IMR-90 (cell line): Measurements from ENCODE around the gene NNMT. TPM values are rescaled to one million over a fixed set of nuclear protein-coding genes. Genes with fewer than 3 reads are reported as not detected.

Experiments used
- ATAC-seq: fragments of 200-7000 bp; cut with Tn5 transposase; 2 replicates; pipeline ENCODE4 v1.9.1; 2020; ENCODE audit warnings: low read depth, mild to moderate bottlenecking, moderate library complexity
- BruUV-seq: library from RNA; stranded (reverse); fragments of 400-500 nt; replicated peaks from 2 replicates; lab custom pipeline; 2021; lab: Mats Ljungman, UMichigan
- CTCF ChIA-PET: fragments of 300-600 bp; formaldehyde crosslinking; extraction: SDS; loops from one replicate; lab custom pipeline; 2021; ENCODE audit warnings: antibody characterized with exemption; lab: Yijun Ruan, JAX
- POLR2A ChIA-PET: fragments of 300-600 bp; sonication (Branson Sonifier 250); formaldehyde crosslinking; loops from one replicate; lab custom pipeline; 2022; ENCODE audit warnings: antibody characterized with exemption; ENCODE audit not compliant: unreplicated experiment; lab: Charles Lee
- DNase-seq: peaks from one replicate; pipeline ENCODE4 v3.0.0; 2013
- H2AFZ ChIP-seq: replicated peaks from 2 replicates; pipeline ENCODE3; 2013; ENCODE audit warnings: low read length, mild to moderate bottlenecking; ENCODE audit not compliant: poor library complexity
- H2AK5ac ChIP-seq: 2 replicates; pipeline ENCODE4 v1.6.1; 2013; ENCODE audit warnings: low read depth, low read length, inconsistent platforms
- H2AK9ac ChIP-seq: replicated peaks from 2 replicates; pipeline ENCODE3; 2013; ENCODE audit warnings: mild to moderate bottlenecking, low read depth, low read length, moderate library complexity; ENCODE audit not compliant: poor library complexity
- H2BK120ac ChIP-seq: 2 replicates; pipeline ENCODE4 v1.6.1; 2013; ENCODE audit warnings: low read depth, low read length, inconsistent platforms
- H2BK15ac ChIP-seq: 3 replicates; pipeline ENCODE4 v1.6.1; 2013; ENCODE audit warnings: low read depth, low read length, inconsistent platforms
- H2BK20ac ChIP-seq: 2 replicates; pipeline ENCODE4 v1.6.1; 2013; ENCODE audit warnings: low read depth, mild to moderate bottlenecking, inconsistent platforms, low read length, moderate library complexity
- H2BK5ac ChIP-seq: 2 replicates; pipeline ENCODE4 v1.6.1; 2013; ENCODE audit warnings: mild to moderate bottlenecking, low read depth, low read length, inconsistent platforms; ENCODE audit not compliant: poor library complexity, severe bottlenecking
- H3K14ac ChIP-seq: replicated peaks from 2 replicates; pipeline ENCODE4 v1.6.1; 2013; ENCODE audit warnings: low read depth, low read length, inconsistent platforms
- H3K18ac ChIP-seq: 2 replicates; pipeline ENCODE4 v1.6.1; 2013; ENCODE audit warnings: low read depth, low read length, control low read depth
- H3K23ac ChIP-seq: 2 replicates; pipeline ENCODE4 v1.6.1; 2013; ENCODE audit warnings: low read depth, low read length, inconsistent platforms
- H3K27ac ChIP-seq: 2 replicates; pipeline ENCODE4 v1.5.1; 2013; ENCODE audit warnings: mild to moderate bottlenecking, control low read depth, low read length; ENCODE audit not compliant: insufficient read depth
- H3K27me3 ChIP-seq: 2 replicates; pipeline ENCODE4 v1.6.1; 2013; ENCODE audit warnings: low read length; ENCODE audit not compliant: control insufficient read depth, insufficient read depth
- H3K36me3 ChIP-seq: 2 replicates; pipeline ENCODE4 v1.6.1; 2013; ENCODE audit warnings: low read length, mixed read lengths; ENCODE audit not compliant: control insufficient read depth, insufficient read depth
- H3K4ac ChIP-seq: 2 replicates; pipeline ENCODE4 v1.6.1; 2013; ENCODE audit warnings: low read depth, low read length, inconsistent platforms
- H3K4me1 ChIP-seq: 2 replicates; pipeline ENCODE4 v1.6.1; 2013; ENCODE audit warnings: low read length, mixed read lengths; ENCODE audit not compliant: control insufficient read depth, insufficient read depth
- H3K4me2 ChIP-seq: 2 replicates; pipeline ENCODE4 v1.6.1; 2013; ENCODE audit warnings: low read depth, mild to moderate bottlenecking, control low read depth, low read length, moderate library complexity
- H3K4me3 ChIP-seq: 2 replicates; pipeline ENCODE4 v1.5.1; 2013; ENCODE audit warnings: low read depth, mild to moderate bottlenecking, control low read depth, low read length, moderate library complexity; ENCODE audit not compliant: insufficient read depth
- H3K56ac ChIP-seq: 2 replicates; pipeline ENCODE4 v1.6.1; 2013; ENCODE audit warnings: low read length, inconsistent platforms; ENCODE audit not compliant: insufficient read depth; ENCODE audit errors: extremely low read depth
- H3K79me1 ChIP-seq, 2 experiments: 2 replicates each; pipeline ENCODE4 v1.6.1; 2013; ENCODE audit warnings: low read length in 2 of 2, inconsistent platforms in 1 of 2, low read depth in 1 of 2
- H3K9ac ChIP-seq: 2 replicates; pipeline ENCODE4 v1.6.1; 2013; ENCODE audit warnings: low read depth, low read length, control low read depth
- H3K9me1 ChIP-seq: 2 replicates; pipeline ENCODE4 v1.6.1; 2013; ENCODE audit warnings: low read length, inconsistent platforms; ENCODE audit not compliant: insufficient read depth
- H3K9me3 ChIP-seq: 2 replicates; pipeline ENCODE4 v1.6.1; 2013; ENCODE audit warnings: low read length; ENCODE audit not compliant: control insufficient read depth, insufficient read depth
- H4K20me1 ChIP-seq: 2 replicates; pipeline ENCODE4 v1.6.1; 2013; ENCODE audit warnings: low read length, inconsistent platforms; ENCODE audit not compliant: insufficient read depth
- H4K5ac ChIP-seq: 2 replicates; pipeline ENCODE4 v1.6.1; 2013; ENCODE audit warnings: mild to moderate bottlenecking, low read depth, low read length, control low read depth
- H4K8ac ChIP-seq, 2 experiments: 2 replicates each; pipeline ENCODE4 v1.6.1; 2013; ENCODE audit warnings: low read depth in 2 of 2, low read length in 2 of 2, control low read depth in 1 of 2, inconsistent platforms in 1 of 2
- H4K91ac ChIP-seq: 2 replicates; pipeline ENCODE4 v1.6.1; 2013; ENCODE audit warnings: low read depth, low read length, inconsistent platforms; ENCODE audit not compliant: insufficient read depth
- BHLHE40 ChIP-seq: fragments of 150-350 bp; IDR thresholded peaks from 2 replicates; pipeline ENCODE4 v1.6.1; 2016; ENCODE audit warnings: mild to moderate bottlenecking, low read depth, low read length
- CHD1 ChIP-seq: IDR thresholded peaks from 2 replicates; pipeline ENCODE4 v1.6.1; 2012; ENCODE audit warnings: low read depth, low read length, improper control_type of control experiment
- FOS ChIP-seq: fragments of 150-350 bp; IDR thresholded peaks from 2 replicates; pipeline ENCODE4 v1.6.1; 2016; ENCODE audit warnings: low read depth, low read length
- MAFK ChIP-seq: IDR thresholded peaks from 2 replicates; pipeline ENCODE4 v1.6.1; 2012; ENCODE audit warnings: low read depth, low read length, improper control_type of control experiment
- NFE2L2 ChIP-seq: fragments of 150-350 bp; IDR thresholded peaks from 2 replicates; pipeline ENCODE4 v1.6.1; 2016; ENCODE audit warnings: low read depth, mild to moderate bottlenecking, low read length
- RAD21 ChIP-seq: IDR thresholded peaks from 2 replicates; pipeline ENCODE4 v1.6.1; 2012; ENCODE audit warnings: low read length, improper control_type of control experiment
- RCOR1 ChIP-seq: IDR thresholded peaks from 2 replicates; pipeline ENCODE4 v1.6.1; 2012; ENCODE audit warnings: mild to moderate bottlenecking, low read length, improper control_type of control experiment; ENCODE audit not compliant: insufficient replicate concordance
- SMC3 ChIP-seq: fragments of 150-350 bp; IDR thresholded peaks from 2 replicates; pipeline ENCODE4 v1.6.1; 2016; ENCODE audit warnings: low read depth, mild to moderate bottlenecking, antibody characterized with exemption, low read length, moderate library complexity
- WGBS, 2 experiments: methylation state at CpG; one replicate each; pipeline versions ENCODE4 v1.1.5 to v1.1.7; 2013; ENCODE audit warnings: missing lambda C conversion rate in 2 of 2; ENCODE audit not compliant: insufficient read length in 1 of 2; ENCODE audit errors: extremely low coverage in 2 of 2; 5-methylcytosine and 5-hydroxymethylcytosine counted together
- dilution Hi-C: fragments of 300-500 bp; cut with HindIII; formaldehyde crosslinking; loops from one replicate; pipeline ENCODE4 v1.14.3; 2018; ENCODE audit warnings: low sequenced_read_pairs; ENCODE audit not compliant: unreplicated experiment
- in situ Hi-C: fragments of 300-500 bp; cut with MboI; formaldehyde crosslinking; loops from 3 replicates; pipeline ENCODE4 v1.14.3; 2019; ENCODE audit warnings: low sequenced_read_pairs, inconsistent platforms, mixed read lengths
- intact Hi-C: fragments of 100-400 bp; cut with micrococcal nuclease; formaldehyde crosslinking; loops from 2 replicates; pipeline ENCODE4 v1.10.0; 2022
- polyA plus RNA-seq, 3 experiments: library from polyadenylated mRNA; depleted of rRNA; stranded (reverse); fragments of >200 nt; gene quantifications; 2 replicates each; pipeline ENCODE4 v1.2.3, GENCODE V29; 2012; ENCODE audit warnings: low replicate concordance in 1 of 3
- total RNA-seq: library from RNA; depleted of rRNA; stranded (reverse); fragments of >200 nt; gene quantifications from 2 replicates; pipeline ENCODE4 v1.2.3, GENCODE V29; 2012
- TF ChIP-seq, protein P1 (sequence below): conservative IDR thresholded peaks from 2 replicates; pipeline ENCODE4 v1.5.1; 2012; ENCODE audit warnings: mild to moderate bottlenecking, low read depth, low read length, improper control_type of control experiment

Gene NNMT
- total and polyA plus RNA-seq, 2 of the 4 experiments (the other 2 are of a cell fraction), result 79.7 to 108 TPM

DNA sequence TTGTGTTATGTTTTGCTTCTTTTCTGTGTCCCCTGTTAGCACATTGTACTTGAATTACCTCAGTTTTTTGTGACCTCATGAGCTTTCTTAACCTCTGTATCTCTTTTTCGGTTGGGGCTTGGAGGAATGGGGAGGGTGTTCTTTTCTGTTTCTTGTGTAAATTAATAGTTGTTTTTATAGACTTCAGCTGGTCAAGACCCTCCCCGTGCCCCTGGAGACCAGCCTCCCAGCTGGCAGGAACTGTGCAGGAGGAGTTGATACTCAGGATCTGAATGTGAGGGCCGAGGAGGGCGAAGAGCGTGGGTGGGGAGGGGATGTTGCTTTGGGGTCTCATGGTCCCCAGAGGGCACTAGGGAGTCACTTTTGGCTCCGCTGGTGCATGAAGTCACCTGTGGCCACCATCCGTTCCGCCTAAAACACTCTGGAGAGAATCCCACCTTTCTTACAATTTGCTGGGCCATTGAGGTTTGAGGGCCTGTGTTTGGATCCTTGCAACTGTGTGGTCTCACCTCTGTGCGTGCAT lies 44.3 kb upstream of the NNMT start:
- Histone ChIP-seq H4K91ac (no peak overlapping the region), H2BK15ac (no peak overlapping the region), H2BK120ac (no peak overlapping the region), H3K27me3 (peaks cover 19% of the 10 kb centered on the region; the same call in 1 of the 2 replicates), H3K79me1 (no peaks in the 10 kb centered on the region), H4K8ac (no peak overlapping the region), H3K14ac (no peak overlapping the region), H3K4me2 (no peak overlapping the region), H2AK5ac (no peak overlapping the region), H3K4me1 (no peaks in the 10 kb centered on the region), H3K9me3 (no peaks in the 10 kb centered on the region), H3K56ac (no peak overlapping the region), H3K9me1 (no peaks in the 10 kb centered on the region), H2AFZ (no peak overlapping the region), H2BK5ac (no peak overlapping the region), H3K18ac (no peak overlapping the region), H4K20me1 (no peaks in the 10 kb centered on the region), H3K36me3 (no peaks in the 10 kb centered on the region), H3K27ac (no peak overlapping the region), H3K23ac (no peak overlapping the region), H3K4me3 (no peak overlapping the region), H2AK9ac (no peak overlapping the region), H3K4ac (no peak overlapping the region), H2BK20ac (no peak overlapping the region), H4K5ac (no peak overlapping the region), H3K9ac (no peak overlapping the region)
- BruUV-seq, result no TSS peak
- ATAC-seq (no peak), DNase-seq (no peak)
- CTCF ChIA-PET, result interaction anchor here (1.8 kb wide), 1 partner anchor 9 kb away, joined by 13 read pairs; no protein-coding TSS in a partner anchor
- in situ Hi-C loops (no loop called here), intact Hi-C loops (no loop called here), dilution Hi-C loops (no loop called here)
- TF ChIP-seq NFE2L2 (no peak), BHLHE40 (no peak), SMC3 (no peak), MAFK (no peak), CHD1 (no peak), RAD21 (no peak), FOS (no peak), RCOR1 (no peak)
- TF ChIP-seq, protein P1, sequence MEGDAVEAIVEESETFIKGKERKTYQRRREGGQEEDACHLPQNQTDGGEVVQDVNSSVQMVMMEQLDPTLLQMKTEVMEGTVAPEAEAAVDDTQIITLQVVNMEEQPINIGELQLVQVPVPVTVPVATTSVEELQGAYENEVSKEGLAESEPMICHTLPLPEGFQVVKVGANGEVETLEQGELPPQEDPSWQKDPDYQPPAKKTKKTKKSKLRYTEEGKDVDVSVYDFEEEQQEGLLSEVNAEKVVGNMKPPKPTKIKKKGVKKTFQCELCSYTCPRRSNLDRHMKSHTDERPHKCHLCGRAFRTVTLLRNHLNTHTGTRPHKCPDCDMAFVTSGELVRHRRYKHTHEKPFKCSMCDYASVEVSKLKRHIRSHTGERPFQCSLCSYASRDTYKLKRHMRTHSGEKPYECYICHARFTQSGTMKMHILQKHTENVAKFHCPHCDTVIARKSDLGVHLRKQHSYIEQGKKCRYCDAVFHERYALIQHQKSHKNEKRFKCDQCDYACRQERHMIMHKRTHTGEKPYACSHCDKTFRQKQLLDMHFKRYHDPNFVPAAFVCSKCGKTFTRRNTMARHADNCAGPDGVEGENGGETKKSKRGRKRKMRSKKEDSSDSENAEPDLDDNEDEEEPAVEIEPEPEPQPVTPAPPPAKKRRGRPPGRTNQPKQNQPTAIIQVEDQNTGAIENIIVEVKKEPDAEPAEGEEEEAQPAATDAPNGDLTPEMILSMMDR, result no peak
- POLR2A ChIA-PET, result no interaction called here
- no CpG with 5 or more reads among the region's 9 CpGs for WGBS, 2 experiments
